Measurements from ENCODE around the gene GPC6.

GPC6 gene

GRCh38 chr13:93325303-93326233, 99.0 kb downstream of the GPC6 start:
- no peak for DNase-seq

- no peak for DNase-seq
These were observed 99.7 kb downstream of the GPC6 start for GRCh38 chr13:93326234-93326811.

GRCh38 chr13:93328943-93329342, 102.3 kb downstream of the GPC6 start:
- no peak for DNase-seq

- no peak for DNase-seq
These were observed 110.1 kb downstream of the GPC6 start for GRCh38 chr13:93336728-93337127.

GRCh38 chr13:93338030-93338429, 111.4 kb downstream of the GPC6 start:
- DNase-seq: no peak

GRCh38 chr13:93338906-93339305, 112.3 kb downstream of the GPC6 start:
- no peak for DNase-seq

- no peak for DNase-seq
These were observed 112.9 kb downstream of the GPC6 start for GRCh38 chr13:93339550-93339949.

GRCh38 chr13:93341517-93341916, 114.9 kb downstream of the GPC6 start:
- no peak for DNase-seq

GRCh38 chr13:93343097-93343496, 116.5 kb downstream of the GPC6 start:
- no peak for DNase-seq

GRCh38 chr13:93344048-93344705, 117.6 kb downstream of the GPC6 start:
- DNase-seq: no peak

- DNase-seq: no peak
These were observed 118.4 kb downstream of the GPC6 start for GRCh38 chr13:93345024-93345423.

- no peak for DNase-seq
These were observed 119.2 kb downstream of the GPC6 start for GRCh38 chr13:93345770-93346169.

- DNase-seq: no peak
These were observed 126.0 kb downstream of the GPC6 start for GRCh38 chr13:93352616-93353015.

GRCh38 chr13:93355094-93355493, 128.5 kb downstream of the GPC6 start:
- no peak for DNase-seq

- DNase-seq: no peak
These were observed 129.9 kb downstream of the GPC6 start for GRCh38 chr13:93356469-93356868.

- DNase-seq: no peak
These were observed 133.4 kb downstream of the GPC6 start for GRCh38 chr13:93360021-93360420.

- DNase-seq: no peak
These were observed 135.1 kb downstream of the GPC6 start for GRCh38 chr13:93361703-93362102.

- DNase-seq: no peak
These were observed 137.6 kb downstream of the GPC6 start for GRCh38 chr13:93364166-93364565.

GRCh38 chr13:93368296-93368695, 141.7 kb downstream of the GPC6 start:
- DNase-seq: no peak

GRCh38 chr13:93368718-93369117, 142.1 kb downstream of the GPC6 start:
- DNase-seq: no peak

GRCh38 chr13:93372856-93373255, 146.2 kb downstream of the GPC6 start:
- DNase-seq: no peak

- no peak for DNase-seq
These were observed 148.9 kb downstream of the GPC6 start for GRCh38 chr13:93375491-93375890.

- DNase-seq: no peak
These were observed 150.6 kb downstream of the GPC6 start for GRCh38 chr13:93377196-93377595.

GRCh38 chr13:93378184-93378583, 151.6 kb downstream of the GPC6 start:
- no peak for DNase-seq
